ENCODE results near the gene RASGRP2. TPM values are rescaled to one million over a fixed set of nuclear protein-coding genes. Genes with fewer than 3 reads are reported as not detected.

RASGRP2 gene
- total RNA-seq, 2 donors from 2014 or later: 18.8 to 27.9 TPM

DNA sequence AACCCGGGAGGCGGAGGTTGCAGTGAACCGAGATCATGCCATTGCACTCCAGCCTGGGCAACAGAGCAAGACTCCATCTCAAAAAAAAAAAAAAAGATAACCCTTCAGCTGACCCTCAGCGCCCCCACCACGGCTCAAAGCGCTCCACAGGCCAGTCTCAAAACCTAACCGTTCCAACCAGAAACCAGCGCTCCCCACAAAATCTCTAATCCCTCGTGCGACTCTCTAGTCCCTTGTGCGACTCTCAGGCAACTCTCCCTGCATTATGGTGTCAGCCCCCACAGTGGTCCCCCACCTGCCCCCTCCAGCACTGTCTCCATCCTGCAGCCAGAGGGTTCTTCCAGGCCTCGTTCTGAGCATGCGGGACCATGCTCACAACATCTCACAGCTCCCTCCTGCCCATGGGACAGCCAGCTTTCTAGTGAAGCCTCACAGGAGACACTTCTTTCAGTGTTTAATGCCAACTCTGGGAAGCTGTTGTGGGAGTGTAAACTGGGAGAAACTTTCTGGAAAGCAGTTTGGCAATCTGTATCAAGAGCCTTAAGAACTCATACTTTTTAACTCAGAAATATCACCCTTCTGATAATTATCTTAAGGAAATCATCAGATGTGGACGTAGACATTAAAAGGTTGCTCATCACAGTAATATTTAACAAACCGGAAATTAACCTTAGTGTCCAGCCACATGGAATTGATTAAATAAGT, 4.2 kb upstream of the RASGRP2 start:
- no peaks in the 10 kb centered on the region for H3K9me3 Mint-ChIP-seq
- peaks cover 1 to 2% of the 10 kb centered on the region in 2 donors for H3K36me3 Mint-ChIP-seq (ENCODE audit: insufficient read depth in 2 of 2)
- no peak overlapping the region for H3K4me3 Mint-ChIP-seq
- H3K27me3 Mint-ChIP-seq (ENCODE audit: low read depth): peaks cover 9% of the 10 kb centered on the region
- peaks cover 15% of the 10 kb centered on the region for H3K4me1 Mint-ChIP-seq (ENCODE audit: low read depth)
- no peak for DNase-seq
- no peak for ATAC-seq (replicated peaks in 1 of 2)
- H3K27ac Mint-ChIP-seq: no peak overlapping the region

DNA sequence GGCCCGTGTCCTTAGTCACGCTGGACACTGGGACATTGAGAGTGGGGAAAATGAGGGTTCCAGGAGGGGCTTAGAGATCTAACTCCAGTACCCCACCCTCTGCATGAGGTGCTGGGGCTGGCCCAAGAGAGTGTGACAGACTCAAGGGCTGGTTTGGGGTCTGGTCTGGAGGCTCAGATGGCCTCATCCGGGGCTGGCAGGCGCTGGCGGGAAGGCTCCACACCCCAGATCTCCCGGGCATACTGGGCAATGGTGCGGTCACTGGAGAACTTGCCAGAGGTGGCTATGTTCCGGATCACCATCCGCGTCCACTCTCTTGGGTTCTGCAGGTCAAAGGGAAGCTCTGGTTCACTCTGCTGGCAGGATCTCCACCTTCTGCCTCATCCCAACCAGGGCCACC, 2.5 kb upstream of the RASGRP2 start:
- Mint-ChIP-seq H3K4me3 (peak overlapping the region in 1 of 2 donors; percentile 20), H3K27me3 (ENCODE audit: low read depth) (peaks cover 9% of the 10 kb centered on the region), H3K27ac (no peak overlapping the region), H3K36me3 (ENCODE audit: insufficient read depth in 2 of 2) (peaks cover 0 to 1% of the 10 kb centered on the region in 2 donors), H3K4me1 (ENCODE audit: low read depth) (peaks cover 22% of the 10 kb centered on the region), H3K9me3 (no peaks in the 10 kb centered on the region)
- DNase-seq (no peak), ATAC-seq (replicated peaks in 1 of 2) (no peak)

- H3K4me3 Mint-ChIP-seq: peak overlapping the region; percentile 92 to 96
- peaks cover 22% of the 10 kb centered on the region for H3K4me1 Mint-ChIP-seq (ENCODE audit: low read depth)
- peaks cover 9% of the 10 kb centered on the region for H3K27me3 Mint-ChIP-seq (ENCODE audit: low read depth)
- ATAC-seq (replicated peaks in 1 of 2) (peak; percentile 47 to 61), DNase-seq (peak; percentile 75 to 82)
- H3K36me3 Mint-ChIP-seq (ENCODE audit: insufficient read depth in 2 of 2): peaks cover 0 to 1% of the 10 kb centered on the region in 2 donors
- H3K27ac Mint-ChIP-seq: peak overlapping the region; percentile 45
- H3K9me3 Mint-ChIP-seq: no peaks in the 10 kb centered on the region
Observed at GRCh38 chr11:64745521-64746328, 1.8 kb upstream of the RASGRP2 start.

- peak; percentile 22 to 27 for ATAC-seq (replicated peaks in 1 of 2)
- peak overlapping the region; percentile 92 to 96 for H3K4me3 Mint-ChIP-seq
- H3K27me3 Mint-ChIP-seq (ENCODE audit: low read depth): peaks cover 9% of the 10 kb centered on the region
- H3K9me3 Mint-ChIP-seq: no peaks in the 10 kb centered on the region
- peak overlapping the region; percentile 45 for H3K27ac Mint-ChIP-seq
- H3K4me1 Mint-ChIP-seq (ENCODE audit: low read depth): peaks cover 28% of the 10 kb centered on the region
- peaks cover 0 to 1% of the 10 kb centered on the region in 2 donors for H3K36me3 Mint-ChIP-seq (ENCODE audit: insufficient read depth in 2 of 2)
- peak; percentile 71 to 73 for DNase-seq
Observed at GRCh38 chr11:64745189-64745520, 1.2 kb upstream of the RASGRP2 start.

GRCh38 chr11:64744544-64745188, 724 bp upstream of the RASGRP2 start:
- Mint-ChIP-seq H3K4me3 (peak overlapping the region; percentile 96 to 97), H3K4me1 (ENCODE audit: low read depth) (peaks cover 29% of the 10 kb centered on the region), H3K27ac (no peak overlapping the region), H3K36me3 (ENCODE audit: insufficient read depth in 2 of 2) (peaks cover 0 to 1% of the 10 kb centered on the region in 2 donors), H3K9me3 (no peaks in the 10 kb centered on the region), H3K27me3 (ENCODE audit: low read depth) (peaks cover 9% of the 10 kb centered on the region)
- ATAC-seq (replicated peaks in 1 of 2) (peak; percentile 2), DNase-seq (peak; percentile 42 to 46)

DNA sequence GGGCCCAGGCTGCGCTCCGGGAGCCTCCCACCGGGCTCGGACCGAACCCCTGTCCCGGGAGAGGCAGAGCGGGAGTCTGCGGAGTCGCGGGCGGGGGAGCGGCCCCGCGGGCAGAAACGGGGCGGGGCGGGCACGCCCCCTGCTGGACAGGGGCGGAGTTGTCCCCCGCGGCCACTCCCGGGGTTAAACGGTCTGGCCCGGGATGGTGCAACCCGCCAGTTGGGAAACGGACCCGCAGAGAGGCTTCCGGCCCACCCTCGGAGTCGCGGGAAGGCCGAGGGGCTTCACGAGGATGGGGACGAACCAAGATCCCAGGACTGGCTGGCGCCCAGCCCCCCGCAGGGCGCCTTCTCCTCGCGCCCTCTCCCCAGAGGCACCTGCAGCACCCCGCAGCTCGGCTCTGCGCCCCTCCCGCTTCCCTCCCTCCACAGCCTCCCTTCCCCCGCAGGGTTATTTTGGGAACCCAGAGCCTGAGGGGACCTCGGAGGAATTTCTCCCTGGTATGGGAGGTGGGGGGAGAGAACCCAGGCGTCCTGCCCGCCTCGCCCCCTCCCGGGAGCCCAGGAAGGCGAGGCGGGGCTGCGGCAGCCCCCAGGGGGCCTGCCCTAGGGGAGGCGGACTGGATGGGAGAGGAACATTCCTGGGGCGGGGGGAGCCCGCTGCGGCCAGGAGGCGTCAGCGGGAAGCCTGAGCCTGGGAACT, 902 bp downstream of the RASGRP2 start:
- Mint-ChIP-seq H3K9me3 (no peaks in the 10 kb centered on the region), H3K4me3 (peak overlapping the region; percentile 92 to 97), H3K27ac (no peak overlapping the region), H3K4me1 (ENCODE audit: low read depth) (peaks cover 33% of the 10 kb centered on the region), H3K27me3 (ENCODE audit: low read depth) (peaks cover 9% of the 10 kb centered on the region), H3K36me3 (ENCODE audit: insufficient read depth in 2 of 2) (peaks cover 0 to 1% of the 10 kb centered on the region in 2 donors)
- peak; percentile 43 to 57 for ATAC-seq (replicated peaks in 1 of 2)
- peak; percentile 79 to 91 for DNase-seq

- peak; percentile 39 to 45 for DNase-seq
- Mint-ChIP-seq H3K27me3 (ENCODE audit: low read depth) (peaks cover 9% of the 10 kb centered on the region), H3K4me3 (peak overlapping the region; percentile 74 to 85), H3K27ac (no peak overlapping the region), H3K4me1 (ENCODE audit: low read depth) (peaks cover 33% of the 10 kb centered on the region), H3K9me3 (no peaks in the 10 kb centered on the region), H3K36me3 (ENCODE audit: insufficient read depth in 2 of 2) (peaks cover 0 to 1% of the 10 kb centered on the region in 2 donors)
- ATAC-seq (replicated peaks in 1 of 2): peak; percentile 3 to 12
Observed at GRCh38 chr11:64742087-64742888, 1.7 kb downstream of the RASGRP2 start.

GRCh38 chr11:64741375-64742086, 2.4 kb downstream of the RASGRP2 start:
- Mint-ChIP-seq H3K27me3 (ENCODE audit: low read depth) (peaks cover 9% of the 10 kb centered on the region), H3K4me3 (peak overlapping the region; percentile 74 to 85), H3K27ac (no peak overlapping the region), H3K4me1 (ENCODE audit: low read depth) (peaks cover 33% of the 10 kb centered on the region), H3K36me3 (ENCODE audit: insufficient read depth in 2 of 2) (peaks cover 0 to 1% of the 10 kb centered on the region in 2 donors), H3K9me3 (no peaks in the 10 kb centered on the region)
- DNase-seq (no peak), ATAC-seq (replicated peaks in 1 of 2) (no peak)

- no peak for ATAC-seq (replicated peaks in 1 of 2)
- Mint-ChIP-seq H3K27ac (no peak overlapping the region), H3K4me1 (ENCODE audit: low read depth) (peaks cover 27% of the 10 kb centered on the region), H3K27me3 (ENCODE audit: low read depth) (peaks cover 9% of the 10 kb centered on the region), H3K4me3 (no peak overlapping the region), H3K36me3 (ENCODE audit: insufficient read depth in 2 of 2) (peaks cover 0 to 1% of the 10 kb centered on the region in 2 donors), H3K9me3 (no peaks in the 10 kb centered on the region)
- no peak for DNase-seq
Observed at GRCh38 chr11:64739871-64740270, 4.1 kb downstream of the RASGRP2 start.

- H3K27ac Mint-ChIP-seq: peak overlapping the region; percentile 21
- no peak for ATAC-seq (replicated peaks in 1 of 2)
- peaks cover 13% of the 10 kb centered on the region for H3K4me1 Mint-ChIP-seq (ENCODE audit: low read depth)
Observed at GRCh38 chr11:64736654-64737053, 7.3 kb downstream of the RASGRP2 start.

GRCh38 chr11:64735725-64736259, 8.2 kb downstream of the RASGRP2 start:
- Mint-ChIP-seq H3K27me3 (ENCODE audit: low read depth) (no peaks in the 10 kb centered on the region), H3K27ac (no peak overlapping the region), H3K9me3 (no peaks in the 10 kb centered on the region), H3K4me1 (ENCODE audit: low read depth) (peaks cover 11% of the 10 kb centered on the region), H3K36me3 (ENCODE audit: insufficient read depth in 2 of 2) (no peaks in the 10 kb centered on the region), H3K4me3 (no peak overlapping the region)
- ATAC-seq (replicated peaks in 1 of 2) (no peak), DNase-seq (no peak)

More at GRCh38 chr11:64736654-64737053, 7.3 kb downstream of the RASGRP2 start:
- Mint-ChIP-seq H3K9me3 (no peaks in the 10 kb centered on the region), H3K27me3 (ENCODE audit: low read depth) (no peaks in the 10 kb centered on the region), H3K36me3 (ENCODE audit: insufficient read depth in 2 of 2) (no peaks in the 10 kb centered on the region), H3K4me3 (no peak overlapping the region)
- no peak for DNase-seq
